ENCODE results near the gene KCNV2. TPM values are rescaled to one million over a fixed set of nuclear protein-coding genes. Genes with fewer than 3 reads are reported as not detected.

Gene KCNV2
- total RNA-seq, 1 donor from 2014 or later: not detected

GRCh38 chr9:2749485-2749884 lies 32.2 kb downstream of the KCNV2 start:
- H3K36me3 Mint-ChIP-seq (ENCODE audit: insufficient read depth): peaks cover 38% of the 10 kb centered on the region
- TF ChIP-seq CTCF (IDR thresholded peaks at IDR 0.05; ENCODE audit: unreplicated experiment): no peak
- no peak overlapping the region for H3K27ac Mint-ChIP-seq
- peaks cover 31% of the 10 kb centered on the region for H3K9me3 Mint-ChIP-seq (ENCODE audit: low read depth)
- peaks cover 27% of the 10 kb centered on the region for H3K27me3 Mint-ChIP-seq
- H3K4me3 Mint-ChIP-seq (ENCODE audit: low read depth): no peak overlapping the region
- H3K4me1 Mint-ChIP-seq (ENCODE audit: low read depth): peaks cover 7% of the 10 kb centered on the region
- no peak for DNase-seq (ENCODE audit: low spot score, unreplicated experiment)

GRCh38 chr9:2755285-2755684 lies 38.0 kb downstream of the KCNV2 start:
- H3K4me1 Mint-ChIP-seq (ENCODE audit: low read depth): peaks cover 5% of the 10 kb centered on the region

GRCh38 chr9:2758162-2758897 lies 41.0 kb downstream of the KCNV2 start:
- H3K27ac Mint-ChIP-seq: no peak overlapping the region
- no peak for TF ChIP-seq CTCF (IDR thresholded peaks at IDR 0.05; ENCODE audit: unreplicated experiment)
- DNase-seq (ENCODE audit: low spot score, unreplicated experiment): no peak
- peaks cover 23% of the 10 kb centered on the region for H3K36me3 Mint-ChIP-seq (ENCODE audit: insufficient read depth)
- H3K9me3 Mint-ChIP-seq (ENCODE audit: low read depth): peaks cover 10% of the 10 kb centered on the region
- H3K4me3 Mint-ChIP-seq (ENCODE audit: low read depth): no peak overlapping the region
- peaks cover 87% of the 10 kb centered on the region for H3K27me3 Mint-ChIP-seq
- H3K4me1 Mint-ChIP-seq (ENCODE audit: low read depth): peaks cover 9% of the 10 kb centered on the region

More at GRCh38 chr9:2755285-2755684, 38.0 kb downstream of the KCNV2 start:
- peaks cover 28% of the 10 kb centered on the region for H3K36me3 Mint-ChIP-seq (ENCODE audit: insufficient read depth)
- no peak overlapping the region for H3K27ac Mint-ChIP-seq
- no peak for DNase-seq (ENCODE audit: low spot score, unreplicated experiment)
- H3K27me3 Mint-ChIP-seq: peaks cover 63% of the 10 kb centered on the region
- no peak overlapping the region for H3K4me3 Mint-ChIP-seq (ENCODE audit: low read depth)
- H3K9me3 Mint-ChIP-seq (ENCODE audit: low read depth): peaks cover 21% of the 10 kb centered on the region
- no peak for TF ChIP-seq CTCF (IDR thresholded peaks at IDR 0.05; ENCODE audit: unreplicated experiment)

- Mint-ChIP-seq H3K27me3 (peaks cover 87% of the 10 kb centered on the region), H3K36me3 (ENCODE audit: insufficient read depth) (peaks cover 16% of the 10 kb centered on the region), H3K4me3 (ENCODE audit: low read depth) (no peak overlapping the region), H3K4me1 (ENCODE audit: low read depth) (peaks cover 9% of the 10 kb centered on the region), H3K27ac (no peak overlapping the region), H3K9me3 (ENCODE audit: low read depth) (peaks cover 4% of the 10 kb centered on the region)
- DNase-seq (ENCODE audit: low spot score, unreplicated experiment): no peak
- TF ChIP-seq CTCF (IDR thresholded peaks at IDR 0.05; ENCODE audit: unreplicated experiment): no peak
Observed at GRCh38 chr9:2758898-2759510, 41.7 kb downstream of the KCNV2 start.

- Mint-ChIP-seq H3K27me3 (peaks cover 91% of the 10 kb centered on the region), H3K27ac (no peak overlapping the region), H3K4me1 (ENCODE audit: low read depth) (peaks cover 12% of the 10 kb centered on the region), H3K36me3 (ENCODE audit: insufficient read depth) (peaks cover 13% of the 10 kb centered on the region), H3K4me3 (ENCODE audit: low read depth) (no peak overlapping the region), H3K9me3 (ENCODE audit: low read depth) (no peaks in the 10 kb centered on the region)
- no peak for DNase-seq (ENCODE audit: low spot score, unreplicated experiment)
- no peak for TF ChIP-seq CTCF (IDR thresholded peaks at IDR 0.05; ENCODE audit: unreplicated experiment)
Observed at GRCh38 chr9:2761424-2761823, 44.1 kb downstream of the KCNV2 start.

Measured in progenitor cell of endocrine pancreas (in vitro differentiated cells).